Common myeloid progenitor, CD34-positive (primary cell): ENCODE results near the gene MGST3.
"Not testable (repeated sequence)": the region's sequence is repeated elsewhere in the genome, so short reads cannot be mapped to it uniquely, and the experiment has no call there.

ENCODE experiments used
- CTCF ChIA-PET: fragments of 350-600 bp; sonication (Branson Sonifier 250); formaldehyde crosslinking; loops from one replicate; lab custom pipeline; 2021; ENCODE audit warnings: antibody characterized with exemption; lab: Charles Lee
- POLR2A ChIA-PET: fragments of 350-600 bp; sonication (Branson Sonifier 250); formaldehyde crosslinking; loops from one replicate; lab custom pipeline; 2021; ENCODE audit warnings: antibody characterized with exemption; lab: Charles Lee
- DNase-seq, 3 donors: peaks; one replicate each; pipeline versions ENCODE4 v3.0.0 to v3.0.0-alpha.2; 2013
- H3K27ac ChIP-seq, 2 experiments: 1 replicate in 1 of 2; 2 replicates in 1 of 2; pipeline ENCODE4 v1.7.0; 2013; ENCODE audit warnings: inconsistent platforms in 2 of 2, low read length in 2 of 2, mild to moderate bottlenecking in 2 of 2, low read depth in 1 of 2, moderate library complexity in 1 of 2; ENCODE audit not compliant: severe bottlenecking in 2 of 2, insufficient read depth in 1 of 2, poor library complexity in 1 of 2
- H3K27me3 ChIP-seq, 5 experiments: replicated peaks in 2 of 5; 1 replicate in 3 of 5; 2 replicates in 2 of 5; pipeline versions ENCODE4 v1.6.1 to v1.7.0; 2013; ENCODE audit warnings: low read length in 4 of 5, mild to moderate bottlenecking in 2 of 5, moderate library complexity in 2 of 5, inconsistent platforms in 1 of 5; ENCODE audit not compliant: insufficient read depth in 5 of 5, control insufficient read depth in 4 of 5
- H3K36me3 ChIP-seq, 4 experiments: 1 replicate in 2 of 4; 2 replicates in 2 of 4; pipeline versions ENCODE4 v1.6.1 to v1.7.0; 2013; ENCODE audit warnings: low read length in 3 of 4, control low read depth in 1 of 4, mild to moderate bottlenecking in 1 of 4; ENCODE audit not compliant: control insufficient read depth in 4 of 4, insufficient read depth in 4 of 4
- H3K4me1 ChIP-seq, 4 experiments: 1 replicate in 3 of 4; 2 replicates in 1 of 4; pipeline versions ENCODE4 v1.6.1 to v1.7.1; 2013; ENCODE audit warnings: low read length in 3 of 4, mild to moderate bottlenecking in 3 of 4, control low read depth in 1 of 4, inconsistent platforms in 1 of 4, moderate library complexity in 1 of 4; ENCODE audit not compliant: control insufficient read depth in 4 of 4, insufficient read depth in 4 of 4; ENCODE audit errors: control extremely low read depth in 1 of 4
- H3K4me3 ChIP-seq, 7 experiments: 1 replicate in 4 of 7; 2 replicates in 3 of 7; pipeline versions ENCODE4 v1.5.1 to v1.7.0; 2013; ENCODE audit warnings: mild to moderate bottlenecking in 7 of 7, low read length in 6 of 7, moderate library complexity in 6 of 7, inconsistent platforms in 2 of 7, low read depth in 2 of 7, control low read depth in 1 of 7; ENCODE audit not compliant: insufficient read depth in 4 of 7, control insufficient read depth in 1 of 7; ENCODE audit errors: extremely low read depth in 1 of 7
- H3K9me3 ChIP-seq, 5 experiments: 1 replicate in 4 of 5; 2 replicates in 1 of 5; pipeline versions ENCODE4 v1.6.1 to v1.7.1; 2013; ENCODE audit warnings: low read length in 4 of 5, mild to moderate bottlenecking in 2 of 5, inconsistent platforms in 1 of 5, low read depth in 1 of 5, moderate library complexity in 1 of 5; ENCODE audit not compliant: control insufficient read depth in 4 of 5, insufficient read depth in 2 of 5; ENCODE audit errors: control extremely low read depth in 1 of 5
- WGBS: methylation state at CpG from one replicate; pipeline ENCODE4 v1.1.5; 2013; ENCODE audit not compliant: insufficient coverage; 5-methylcytosine and 5-hydroxymethylcytosine counted together

MGST3 gene

GRCh38 chr1:165597883-165598675 is 33.0 kb upstream of the MGST3 start:
- ChIA-PET POLR2A (interaction anchor here (0.6 to 1.3 kb wide), 3 partner anchors 76 to 231 kb away, joined by 3 to 7 read pairs (median 5); no protein-coding TSS in a partner anchor), CTCF (interaction anchor here (1.0 to 8.8 kb wide), 5 partner anchors 12 to 316 kb away, joined by 3 to 100 read pairs (median 21); no protein-coding TSS in a partner anchor)
- under 1% methylated on average over 25 of the region's 38 CpGs for WGBS
- DNase-seq, result peak; percentile 95 to 98 (median 96)
- Histone ChIP-seq H3K27ac (peak overlapping the region; percentile 77 to 85), H3K36me3 (no peaks in the 10 kb centered on the region), H3K4me1 (peaks cover 0 to 16% (median 15%) of the 10 kb centered on the region in 4 experiments), H3K4me3 (peak overlapping the region in 6 of 7 experiments; percentile 63 to 80 (median 72)), H3K27me3 (peaks cover 11 to 45% (median 23%) of the 10 kb centered on the region in 5 experiments), H3K9me3 (no peaks in the 10 kb centered on the region)

GRCh38 chr1:165598676-165599059 is 32.4 kb upstream of the MGST3 start:
- Histone ChIP-seq H3K4me1 (peaks cover 0 to 16% (median 15%) of the 10 kb centered on the region in 4 experiments), H3K36me3 (no peaks in the 10 kb centered on the region), H3K4me3 (peak overlapping the region in 6 of 7 experiments; percentile 63 to 80 (median 72)), H3K27ac (peak overlapping the region; percentile 77 to 85), H3K27me3 (peaks cover 6 to 39% (median 19%) of the 10 kb centered on the region in 5 experiments), H3K9me3 (no peaks in the 10 kb centered on the region)
- no peak for DNase-seq
- ChIA-PET CTCF (interaction anchor here (1.0 to 8.8 kb wide), 6 partner anchors 191 to 315 kb away, joined by 4 to 100 read pairs (median 13); no protein-coding TSS in a partner anchor), POLR2A (interaction anchor here (1.1 to 1.3 kb wide), 2 partner anchors 99 to 231 kb away, joined by 3 to 7 read pairs; no protein-coding TSS in a partner anchor)
- WGBS, result 22% methylated on average over 3 of the region's 3 CpGs

DNA sequence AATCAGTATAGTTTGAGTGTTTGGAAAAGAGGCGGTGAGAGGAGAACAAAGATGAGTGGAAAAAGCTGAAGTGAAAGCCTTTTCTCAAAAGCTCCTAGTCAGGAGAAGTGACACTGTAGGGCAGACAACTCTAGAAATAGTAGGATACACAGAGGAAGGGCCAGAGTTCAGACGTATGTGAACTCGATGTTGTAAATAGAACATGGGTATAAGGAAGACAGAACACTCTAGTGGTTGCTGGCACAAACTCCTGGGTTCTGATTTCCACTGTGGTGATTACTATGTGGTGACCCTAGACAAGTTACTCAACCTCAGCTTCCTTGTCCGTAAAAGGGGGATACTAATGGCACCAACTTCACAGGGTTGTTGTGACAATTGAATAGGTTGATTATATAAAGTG is 30.2 kb upstream of the MGST3 start:
- Histone ChIP-seq H3K4me1 (peaks cover 0 to 16% (median 15%) of the 10 kb centered on the region in 4 experiments), H3K36me3 (no peaks in the 10 kb centered on the region), H3K27me3 (peaks cover 0 to 18% (median 5%) of the 10 kb centered on the region in 5 experiments), H3K9me3 (no peaks in the 10 kb centered on the region), H3K4me3 (no peak overlapping the region), H3K27ac (no peak overlapping the region)
- ChIA-PET CTCF (interaction anchor here (0.9 to 7.0 kb wide), 15 partner anchors 9 to 323 kb away, joined by 3 to 49 read pairs (median 4); no protein-coding TSS in a partner anchor), POLR2A (no interaction called here)
- peak in 1 of 3 donors; percentile 22 for DNase-seq
- 55% methylated on average over 4 of the region's 4 CpGs for WGBS

DNA sequence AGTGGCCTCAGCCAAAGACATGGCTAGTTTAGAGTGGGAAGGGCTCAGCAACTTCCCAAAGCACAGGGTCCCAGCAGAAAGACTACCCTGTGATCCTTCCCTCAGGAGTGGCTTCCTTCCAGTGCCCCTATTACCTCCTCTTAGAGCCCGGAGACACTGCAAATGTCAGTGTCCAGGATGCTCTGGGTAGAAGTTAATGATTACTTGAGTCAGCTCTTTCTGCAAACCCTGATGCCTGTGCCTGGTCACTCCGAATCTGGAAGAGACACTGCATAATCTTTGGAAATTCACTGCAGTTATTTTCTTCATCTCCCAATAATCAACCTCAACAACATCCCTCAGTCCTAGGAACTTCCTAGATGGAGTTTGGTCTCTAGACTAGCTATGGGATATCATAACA is 27.2 kb upstream of the MGST3 start:
- CTCF ChIA-PET, result interaction anchor here (1.1 to 7.0 kb wide), 2 partner anchors 28 to 310 kb away, joined by 5 to 49 read pairs; no protein-coding TSS in a partner anchor
- 100% methylated on average over 1 of the region's 2 CpGs for WGBS

DNA sequence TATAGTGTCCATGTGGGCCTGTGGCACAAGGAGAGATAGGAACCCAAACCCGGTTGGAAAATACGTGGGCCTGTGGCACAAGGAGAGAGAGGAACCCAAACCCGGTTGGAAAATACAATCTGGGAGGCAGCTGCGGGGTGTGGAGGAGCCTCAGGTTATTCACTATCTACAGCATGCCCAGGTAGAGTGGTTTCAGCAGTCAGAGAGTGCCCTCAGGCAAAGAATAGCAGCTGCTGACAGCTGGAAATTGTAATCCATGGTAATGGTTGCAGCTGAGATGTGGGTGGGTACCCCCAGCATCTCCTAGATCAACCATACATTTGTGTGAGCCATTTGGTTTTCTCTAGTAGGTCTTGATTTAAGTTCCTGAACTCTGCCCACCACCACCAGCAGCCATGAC is 25.8 kb upstream of the MGST3 start:
- H3K4me1 ChIP-seq, result no peaks in the 10 kb centered on the region
- no peak overlapping the region for H3K27ac ChIP-seq
- no peak for DNase-seq
- 87% methylated on average over 3 of the region's 4 CpGs for WGBS
- H3K9me3 ChIP-seq, result no peaks in the 10 kb centered on the region
- POLR2A ChIA-PET, result no interaction called here
- CTCF ChIA-PET, result interaction anchor here (1.0 to 7.0 kb wide), 2 partner anchors 155 to 309 kb away, joined by 3 to 49 read pairs; no protein-coding TSS in a partner anchor
- H3K4me3 ChIP-seq, result no peak overlapping the region
- no peaks in the 10 kb centered on the region for H3K27me3 ChIP-seq
- no peaks in the 10 kb centered on the region for H3K36me3 ChIP-seq

More for the DNA sequence above, 27.2 kb upstream of the MGST3 start:
- no peak overlapping the region for H3K4me3 ChIP-seq
- H3K4me1 ChIP-seq, result peaks cover 0 to under 1% (median 0%) of the 10 kb centered on the region in 4 experiments
- POLR2A ChIA-PET, result no interaction called here
- H3K27ac ChIP-seq, result no peak overlapping the region
- no peaks in the 10 kb centered on the region for H3K9me3 ChIP-seq
- no peak for DNase-seq
- no peaks in the 10 kb centered on the region for H3K27me3 ChIP-seq
- H3K36me3 ChIP-seq, result no peaks in the 10 kb centered on the region

DNA sequence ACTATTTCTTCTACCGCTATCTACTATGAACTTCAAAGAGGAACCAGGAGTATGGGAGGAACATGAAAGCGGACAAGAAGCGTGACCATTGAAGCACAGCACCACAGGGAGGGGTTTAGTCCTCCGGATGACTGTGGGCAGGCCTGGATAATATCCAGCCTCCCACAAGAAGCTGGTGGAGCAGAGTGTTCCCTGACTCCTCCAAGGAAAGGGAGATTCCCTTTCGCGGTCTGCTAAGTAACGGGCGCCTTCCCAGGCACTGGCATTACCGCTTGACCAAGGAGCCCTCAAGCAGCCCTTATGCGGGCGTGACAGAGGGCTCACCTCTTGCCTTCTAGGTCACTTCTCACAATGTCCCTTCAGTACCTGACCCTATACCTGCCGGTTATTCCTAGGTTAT is 24.4 kb upstream of the MGST3 start:
- H3K4me1 ChIP-seq, DNase-seq, POLR2A ChIA-PET, H3K36me3 ChIP-seq, H3K4me3 ChIP-seq, H3K27ac ChIP-seq, H3K27me3 ChIP-seq, H3K9me3 ChIP-seq: not testable (repeated sequence)
- WGBS, result 93% methylated on average over 8 of the region's 12 CpGs
- CTCF ChIA-PET, result interaction anchor here (1.1 kb wide), 1 partner anchor 309 kb away, joined by 5 read pairs; no protein-coding TSS in a partner anchor
